ENCODE data around the gene ARRB1. TPM values are rescaled to one million over a fixed set of nuclear protein-coding genes. Genes with fewer than 3 reads are reported as not detected.
A peak's percentile ranks its signal among the peaks of the same experiment; 100 is the strongest.

Gene ARRB1
- total and polyA plus RNA-seq, 4 donors: 3.3 to 21.2 (median 12.5) TPM

DNA sequence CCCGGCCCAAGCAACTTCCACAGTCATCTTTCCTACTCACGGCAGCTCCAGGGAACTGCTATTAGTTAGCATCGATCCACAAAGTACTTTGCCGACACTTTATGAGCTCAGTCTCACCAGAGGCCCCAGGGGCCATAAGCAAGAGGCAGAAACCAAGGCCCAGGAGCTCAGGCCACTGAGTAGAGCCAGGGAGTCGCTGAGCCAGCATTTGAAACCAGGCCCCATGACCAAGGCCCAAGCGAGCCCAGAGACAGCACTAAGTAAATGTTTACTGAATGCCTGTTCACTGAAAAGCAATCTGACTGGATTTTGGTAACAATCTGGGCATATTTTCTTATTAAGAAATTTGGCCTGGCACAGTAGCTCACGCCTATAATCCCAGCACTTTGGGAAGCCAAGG lies 43.3 kb downstream of the ARRB1 start:
- WGBS: 71% methylated on average over 7 of the region's 7 CpGs
- H3K9me3 ChIP-seq (ENCODE audit: control insufficient read depth in 4 of 4, low read length in 3 of 4): no peaks in the 10 kb centered on the region
- H3K9ac ChIP-seq (ENCODE audit: low read depth in 1 of 2, low read length in 2 of 2): no peak overlapping the region
- H3K36me3 ChIP-seq (ENCODE audit: control insufficient read depth in 4 of 4, insufficient read depth in 3 of 4, low read depth in 1 of 4, low read length in 3 of 4): no peaks in the 10 kb centered on the region
- TF ChIP-seq SP1 (IDR thresholded peaks at IDR 0.05) (no peak), HNF4A (conservative IDR thresholded peaks at IDR 0.05) (no peak), GABPA (IDR thresholded peaks at IDR 0.05 in 1 of 2, conservative IDR thresholded peaks at IDR 0.05 in 1 of 2) (no peak), TAF1 (conservative IDR thresholded peaks at IDR 0.05) (no peak), YY1 (IDR thresholded peaks at IDR 0.05) (no peak), FOXA2 (IDR thresholded peaks at IDR 0.05) (no peak), RAD21 (IDR thresholded peaks at IDR 0.05) (no peak), FOXA1 (IDR thresholded peaks at IDR 0.05) (no peak), HNF4G (IDR thresholded peaks at IDR 0.05) (no peak), JUND (IDR thresholded peaks at IDR 0.05) (no peak)
- TF ChIP-seq, protein P1, sequence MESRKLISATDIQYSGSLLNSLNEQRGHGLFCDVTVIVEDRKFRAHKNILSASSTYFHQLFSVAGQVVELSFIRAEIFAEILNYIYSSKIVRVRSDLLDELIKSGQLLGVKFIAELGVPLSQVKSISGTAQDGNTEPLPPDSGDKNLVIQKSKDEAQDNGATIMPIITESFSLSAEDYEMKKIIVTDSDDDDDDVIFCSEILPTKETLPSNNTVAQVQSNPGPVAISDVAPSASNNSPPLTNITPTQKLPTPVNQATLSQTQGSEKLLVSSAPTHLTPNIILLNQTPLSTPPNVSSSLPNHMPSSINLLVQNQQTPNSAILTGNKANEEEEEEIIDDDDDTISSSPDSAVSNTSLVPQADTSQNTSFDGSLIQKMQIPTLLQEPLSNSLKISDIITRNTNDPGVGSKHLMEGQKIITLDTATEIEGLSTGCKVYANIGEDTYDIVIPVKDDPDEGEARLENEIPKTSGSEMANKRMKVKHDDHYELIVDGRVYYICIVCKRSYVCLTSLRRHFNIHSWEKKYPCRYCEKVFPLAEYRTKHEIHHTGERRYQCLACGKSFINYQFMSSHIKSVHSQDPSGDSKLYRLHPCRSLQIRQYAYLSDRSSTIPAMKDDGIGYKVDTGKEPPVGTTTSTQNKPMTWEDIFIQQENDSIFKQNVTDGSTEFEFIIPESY (IDR thresholded peaks at IDR 0.05): no peak
- TF ChIP-seq, protein P2, sequence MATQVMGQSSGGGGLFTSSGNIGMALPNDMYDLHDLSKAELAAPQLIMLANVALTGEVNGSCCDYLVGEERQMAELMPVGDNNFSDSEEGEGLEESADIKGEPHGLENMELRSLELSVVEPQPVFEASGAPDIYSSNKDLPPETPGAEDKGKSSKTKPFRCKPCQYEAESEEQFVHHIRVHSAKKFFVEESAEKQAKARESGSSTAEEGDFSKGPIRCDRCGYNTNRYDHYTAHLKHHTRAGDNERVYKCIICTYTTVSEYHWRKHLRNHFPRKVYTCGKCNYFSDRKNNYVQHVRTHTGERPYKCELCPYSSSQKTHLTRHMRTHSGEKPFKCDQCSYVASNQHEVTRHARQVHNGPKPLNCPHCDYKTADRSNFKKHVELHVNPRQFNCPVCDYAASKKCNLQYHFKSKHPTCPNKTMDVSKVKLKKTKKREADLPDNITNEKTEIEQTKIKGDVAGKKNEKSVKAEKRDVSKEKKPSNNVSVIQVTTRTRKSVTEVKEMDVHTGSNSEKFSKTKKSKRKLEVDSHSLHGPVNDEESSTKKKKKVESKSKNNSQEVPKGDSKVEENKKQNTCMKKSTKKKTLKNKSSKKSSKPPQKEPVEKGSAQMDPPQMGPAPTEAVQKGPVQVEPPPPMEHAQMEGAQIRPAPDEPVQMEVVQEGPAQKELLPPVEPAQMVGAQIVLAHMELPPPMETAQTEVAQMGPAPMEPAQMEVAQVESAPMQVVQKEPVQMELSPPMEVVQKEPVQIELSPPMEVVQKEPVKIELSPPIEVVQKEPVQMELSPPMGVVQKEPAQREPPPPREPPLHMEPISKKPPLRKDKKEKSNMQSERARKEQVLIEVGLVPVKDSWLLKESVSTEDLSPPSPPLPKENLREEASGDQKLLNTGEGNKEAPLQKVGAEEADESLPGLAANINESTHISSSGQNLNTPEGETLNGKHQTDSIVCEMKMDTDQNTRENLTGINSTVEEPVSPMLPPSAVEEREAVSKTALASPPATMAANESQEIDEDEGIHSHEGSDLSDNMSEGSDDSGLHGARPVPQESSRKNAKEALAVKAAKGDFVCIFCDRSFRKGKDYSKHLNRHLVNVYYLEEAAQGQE (IDR thresholded peaks at IDR 0.05): no peak
- TF ChIP-seq, protein P3, sequence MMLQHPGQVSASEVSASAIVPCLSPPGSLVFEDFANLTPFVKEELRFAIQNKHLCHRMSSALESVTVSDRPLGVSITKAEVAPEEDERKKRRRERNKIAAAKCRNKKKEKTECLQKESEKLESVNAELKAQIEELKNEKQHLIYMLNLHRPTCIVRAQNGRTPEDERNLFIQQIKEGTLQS (IDR thresholded peaks at IDR 0.05): no peak
- TF ChIP-seq, protein P4, sequence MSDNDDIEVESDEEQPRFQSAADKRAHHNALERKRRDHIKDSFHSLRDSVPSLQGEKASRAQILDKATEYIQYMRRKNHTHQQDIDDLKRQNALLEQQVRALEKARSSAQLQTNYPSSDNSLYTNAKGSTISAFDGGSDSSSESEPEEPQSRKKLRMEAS (IDR thresholded peaks at IDR 0.05): no peak
- peaks cover 0 to 12% (median 5%) of the 10 kb centered on the region in 4 donors for H3K4me1 ChIP-seq (ENCODE audit: control insufficient read depth in 4 of 4, insufficient read depth in 4 of 4, low read length in 3 of 4)
- DNase-seq (ENCODE audit: low spot score): no peak
- no peak overlapping the region for H3K4me3 ChIP-seq (ENCODE audit: low read depth in 1 of 3, low read length in 3 of 3)
- H3K27ac ChIP-seq (ENCODE audit: low read depth in 1 of 2, low read length in 2 of 2): no peak overlapping the region
- H3K27me3 ChIP-seq (ENCODE audit: control insufficient read depth in 4 of 4, insufficient read depth in 4 of 4, low read length in 3 of 4): no peaks in the 10 kb centered on the region

DNA sequence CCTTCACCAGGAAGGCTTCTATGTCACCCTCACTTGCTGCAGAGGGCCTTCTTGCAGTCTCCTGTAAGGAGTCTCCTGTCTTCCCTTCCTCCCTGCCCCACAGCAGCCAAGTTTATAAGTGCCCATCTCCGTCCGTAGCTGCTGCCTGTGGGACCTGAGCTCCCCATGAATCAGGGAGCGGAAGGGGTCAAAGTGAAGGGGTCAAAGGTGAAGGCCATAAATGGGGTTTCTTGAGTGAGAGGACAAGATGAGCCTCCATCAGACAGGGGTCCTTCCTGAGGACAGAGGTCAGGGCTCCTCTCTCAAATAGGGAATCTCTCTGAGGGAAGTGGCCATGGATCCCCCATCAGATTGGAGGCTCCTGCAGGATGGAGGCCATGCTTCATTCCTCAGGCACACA lies 44.4 kb downstream of the ARRB1 start:
- Histone ChIP-seq H3K9me3 (ENCODE audit: control insufficient read depth in 4 of 4, low read length in 3 of 4) (no peaks in the 10 kb centered on the region), H3K36me3 (ENCODE audit: control insufficient read depth in 4 of 4, insufficient read depth in 3 of 4, low read depth in 1 of 4, low read length in 3 of 4) (no peaks in the 10 kb centered on the region), H3K4me3 (ENCODE audit: low read depth in 1 of 3, low read length in 3 of 3) (no peak overlapping the region), H3K9ac (ENCODE audit: low read depth in 1 of 2, low read length in 2 of 2) (no peak overlapping the region), H3K27me3 (ENCODE audit: control insufficient read depth in 4 of 4, insufficient read depth in 4 of 4, low read length in 3 of 4) (no peaks in the 10 kb centered on the region), H3K4me1 (ENCODE audit: control insufficient read depth in 4 of 4, insufficient read depth in 4 of 4, low read length in 3 of 4) (peaks cover 0 to 12% (median 3%) of the 10 kb centered on the region in 4 donors), H3K27ac (ENCODE audit: low read depth in 1 of 2, low read length in 2 of 2) (peak overlapping the region in 1 of 2 donors; percentile 34)
- no peak for TF ChIP-seq TAF1 (conservative IDR thresholded peaks at IDR 0.05)
- TF ChIP-seq, protein P1 (IDR thresholded peaks at IDR 0.05): no peak
- DNase-seq (ENCODE audit: low spot score): no peak
- 76% methylated on average over 3 of the region's 3 CpGs for WGBS
